ENCODE measurements around the gene KCNJ1.

DNA sequence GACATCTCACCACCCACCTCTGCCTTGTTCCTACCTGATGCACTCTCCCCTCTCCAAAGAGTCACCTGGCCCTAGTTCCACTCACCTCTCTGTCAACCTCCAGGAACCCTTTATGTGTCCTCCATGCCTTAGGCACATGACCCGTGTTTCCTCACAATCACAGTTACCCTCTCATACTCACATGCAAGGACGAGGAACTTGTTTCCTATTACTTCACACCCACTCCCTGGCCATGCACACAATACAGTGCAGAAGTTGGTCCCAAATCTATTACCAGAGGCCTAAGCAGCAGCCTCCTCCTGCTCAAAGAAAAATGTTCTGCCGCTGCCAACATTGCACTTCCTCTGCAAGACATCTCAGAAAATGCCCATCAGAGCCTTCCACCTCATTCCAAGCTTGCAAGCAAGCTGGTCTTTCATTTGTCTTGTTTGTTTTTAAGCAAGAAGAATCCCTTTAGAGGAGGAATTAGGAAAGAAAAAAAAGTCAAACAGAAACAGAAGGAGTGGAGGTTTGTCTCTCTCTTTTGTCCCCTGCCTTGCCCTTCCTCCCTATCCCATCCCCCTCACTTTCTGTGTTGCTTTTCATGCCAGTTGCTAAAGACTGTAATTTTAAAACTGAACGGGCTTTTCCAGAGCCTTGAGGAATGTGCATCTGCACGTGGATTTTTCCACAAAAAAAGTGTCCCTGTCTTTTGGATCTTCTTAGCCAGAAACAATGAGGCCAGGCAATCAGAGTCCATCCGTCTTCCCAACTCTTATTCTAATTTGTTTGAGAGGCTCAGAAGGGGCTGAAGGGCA, 63.4 kb downstream of the KCNJ1 start:
- TF ChIP-seq, protein P1, sequence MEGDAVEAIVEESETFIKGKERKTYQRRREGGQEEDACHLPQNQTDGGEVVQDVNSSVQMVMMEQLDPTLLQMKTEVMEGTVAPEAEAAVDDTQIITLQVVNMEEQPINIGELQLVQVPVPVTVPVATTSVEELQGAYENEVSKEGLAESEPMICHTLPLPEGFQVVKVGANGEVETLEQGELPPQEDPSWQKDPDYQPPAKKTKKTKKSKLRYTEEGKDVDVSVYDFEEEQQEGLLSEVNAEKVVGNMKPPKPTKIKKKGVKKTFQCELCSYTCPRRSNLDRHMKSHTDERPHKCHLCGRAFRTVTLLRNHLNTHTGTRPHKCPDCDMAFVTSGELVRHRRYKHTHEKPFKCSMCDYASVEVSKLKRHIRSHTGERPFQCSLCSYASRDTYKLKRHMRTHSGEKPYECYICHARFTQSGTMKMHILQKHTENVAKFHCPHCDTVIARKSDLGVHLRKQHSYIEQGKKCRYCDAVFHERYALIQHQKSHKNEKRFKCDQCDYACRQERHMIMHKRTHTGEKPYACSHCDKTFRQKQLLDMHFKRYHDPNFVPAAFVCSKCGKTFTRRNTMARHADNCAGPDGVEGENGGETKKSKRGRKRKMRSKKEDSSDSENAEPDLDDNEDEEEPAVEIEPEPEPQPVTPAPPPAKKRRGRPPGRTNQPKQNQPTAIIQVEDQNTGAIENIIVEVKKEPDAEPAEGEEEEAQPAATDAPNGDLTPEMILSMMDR (IDR thresholded peaks at IDR 0.05 in 2 of 3, conservative IDR thresholded peaks at IDR 0.05 in 1 of 3; ENCODE audit: control insufficient read depth in 2 of 3, extremely low read depth in 1 of 3, insufficient read depth in 1 of 3, low read depth in 3 of 3, low read length in 3 of 3): no peak
- TF ChIP-seq, protein P2, sequence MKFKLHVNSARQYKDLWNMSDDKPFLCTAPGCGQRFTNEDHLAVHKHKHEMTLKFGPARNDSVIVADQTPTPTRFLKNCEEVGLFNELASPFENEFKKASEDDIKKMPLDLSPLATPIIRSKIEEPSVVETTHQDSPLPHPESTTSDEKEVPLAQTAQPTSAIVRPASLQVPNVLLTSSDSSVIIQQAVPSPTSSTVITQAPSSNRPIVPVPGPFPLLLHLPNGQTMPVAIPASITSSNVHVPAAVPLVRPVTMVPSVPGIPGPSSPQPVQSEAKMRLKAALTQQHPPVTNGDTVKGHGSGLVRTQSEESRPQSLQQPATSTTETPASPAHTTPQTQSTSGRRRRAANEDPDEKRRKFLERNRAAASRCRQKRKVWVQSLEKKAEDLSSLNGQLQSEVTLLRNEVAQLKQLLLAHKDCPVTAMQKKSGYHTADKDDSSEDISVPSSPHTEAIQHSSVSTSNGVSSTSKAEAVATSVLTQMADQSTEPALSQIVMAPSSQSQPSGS (IDR thresholded peaks at IDR 0.05; ENCODE audit: low read length): no peak
- TF ChIP-seq SPI1 (IDR thresholded peaks at IDR 0.05; ENCODE audit: borderline replicate concordance, insufficient read depth, low read depth, low read length) (no peak), TCF3 (IDR thresholded peaks at IDR 0.05; ENCODE audit: borderline replicate concordance, insufficient read depth, low read depth, low read length) (no peak), POLR2AphosphoS5 (IDR thresholded peaks at IDR 0.05; ENCODE audit: low read length) (no peak), EZH2 (IDR thresholded peaks at IDR 0.05; ENCODE audit: borderline replicate concordance, control insufficient read depth, low read depth, low read length) (no peak)
- TF ChIP-seq, protein P3, sequence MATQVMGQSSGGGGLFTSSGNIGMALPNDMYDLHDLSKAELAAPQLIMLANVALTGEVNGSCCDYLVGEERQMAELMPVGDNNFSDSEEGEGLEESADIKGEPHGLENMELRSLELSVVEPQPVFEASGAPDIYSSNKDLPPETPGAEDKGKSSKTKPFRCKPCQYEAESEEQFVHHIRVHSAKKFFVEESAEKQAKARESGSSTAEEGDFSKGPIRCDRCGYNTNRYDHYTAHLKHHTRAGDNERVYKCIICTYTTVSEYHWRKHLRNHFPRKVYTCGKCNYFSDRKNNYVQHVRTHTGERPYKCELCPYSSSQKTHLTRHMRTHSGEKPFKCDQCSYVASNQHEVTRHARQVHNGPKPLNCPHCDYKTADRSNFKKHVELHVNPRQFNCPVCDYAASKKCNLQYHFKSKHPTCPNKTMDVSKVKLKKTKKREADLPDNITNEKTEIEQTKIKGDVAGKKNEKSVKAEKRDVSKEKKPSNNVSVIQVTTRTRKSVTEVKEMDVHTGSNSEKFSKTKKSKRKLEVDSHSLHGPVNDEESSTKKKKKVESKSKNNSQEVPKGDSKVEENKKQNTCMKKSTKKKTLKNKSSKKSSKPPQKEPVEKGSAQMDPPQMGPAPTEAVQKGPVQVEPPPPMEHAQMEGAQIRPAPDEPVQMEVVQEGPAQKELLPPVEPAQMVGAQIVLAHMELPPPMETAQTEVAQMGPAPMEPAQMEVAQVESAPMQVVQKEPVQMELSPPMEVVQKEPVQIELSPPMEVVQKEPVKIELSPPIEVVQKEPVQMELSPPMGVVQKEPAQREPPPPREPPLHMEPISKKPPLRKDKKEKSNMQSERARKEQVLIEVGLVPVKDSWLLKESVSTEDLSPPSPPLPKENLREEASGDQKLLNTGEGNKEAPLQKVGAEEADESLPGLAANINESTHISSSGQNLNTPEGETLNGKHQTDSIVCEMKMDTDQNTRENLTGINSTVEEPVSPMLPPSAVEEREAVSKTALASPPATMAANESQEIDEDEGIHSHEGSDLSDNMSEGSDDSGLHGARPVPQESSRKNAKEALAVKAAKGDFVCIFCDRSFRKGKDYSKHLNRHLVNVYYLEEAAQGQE (IDR thresholded peaks at IDR 0.05; ENCODE audit: low read depth, low read length): no peak

Data from GM12878 (cell line).